Stomach (tissue), 9 donors: ENCODE results near the gene SNAPC4. TPM values are rescaled to one million over a fixed set of nuclear protein-coding genes. Genes with fewer than 3 reads are reported as not detected.

ENCODE experiments used
- DNase-seq, 2 donors: peaks; one replicate each; pipeline versions ENCODE4 v3.0.0 to v3.0.0-alpha.2; 2013 to 2019
- H3K27ac ChIP-seq, 5 donors: fragments of 200-600 bp in 4 of 5; sonication (generic) in 4 of 5; one replicate each; pipeline ENCODE4 v1.5.1; 2013 to 2019; ENCODE audit warnings: mild to moderate bottlenecking in 1 of 5, moderate library complexity in 1 of 5
- H3K27me3 ChIP-seq, 3 donors: fragments of 200-600 bp; sonication (generic); one replicate each; pipeline ENCODE4 v1.5.1; 2017 to 2019; ENCODE audit warnings: mixed run types in 1 of 3
- H3K36me3 ChIP-seq, 4 donors: fragments of 200-600 bp; sonication (generic); 1 replicate in 3 of 4; 2 replicates in 1 of 4; pipeline ENCODE4 v1.5.1; 2016 to 2019
- H3K4me1 ChIP-seq, 4 donors: fragments of 200-600 bp; sonication (generic); one replicate each; pipeline ENCODE4 v1.5.1; 2016 to 2019
- H3K4me3 ChIP-seq, 4 donors: fragments of 200-600 bp; sonication (generic) in 3 of 4; one replicate each; pipeline ENCODE4 v1.5.1; 2016 to 2019; ENCODE audit warnings: mild to moderate bottlenecking in 1 of 4
- H3K9me3 ChIP-seq, 4 donors: fragments of 200-600 bp; sonication (generic); one replicate each; pipeline ENCODE4 v1.5.1; 2016 to 2019
- CTCF ChIP-seq, 7 experiments: fragments of 450-650 bp in 4 of 7; fragments of 200-600 bp in 3 of 7; sonication (generic) in 3 of 7; IDR thresholded peaks; one replicate each; pipeline ENCODE4 v1.5.1; 2016 to 2019; ENCODE audit warnings: antibody characterized with exemption in 7 of 7, control low read depth in 2 of 7, mild to moderate bottlenecking in 1 of 7
- EP300 ChIP-seq: sonication (generic); formaldehyde crosslinking; IDR thresholded peaks from one replicate; pipeline ENCODE4 v1.6.1; 2017; ENCODE audit warnings: antibody characterized with exemption
- POLR2A ChIP-seq, 4 donors: fragments of 450-650 bp; IDR thresholded peaks; one replicate each; pipeline ENCODE4 v1.6.1; 2016; ENCODE audit warnings: antibody characterized with exemption in 4 of 4, control low read depth in 2 of 4, mild to moderate bottlenecking in 1 of 4, moderate library complexity in 1 of 4
- POLR2AphosphoS5 ChIP-seq, 3 donors: sonication (generic); formaldehyde crosslinking; IDR thresholded peaks; one replicate each; pipeline ENCODE4 v1.6.1; 2016; ENCODE audit warnings: antibody characterized with exemption in 3 of 3
- WGBS, 5 donors: extraction: QIAGEN DNeasy Blood & Tissue Kit in 3 of 5; methylation state at CpG; one replicate each; pipeline versions ENCODE4 v1.1.5 to v1.1.7; 2013 to 2018; 5-methylcytosine and 5-hydroxymethylcytosine counted together
- intact Hi-C: fragments of 100-400 bp; cut with DNase I; formaldehyde crosslinking; loops from one replicate; pipeline ENCODE4 v1.15.1; 2023; ENCODE audit warnings: low total_unique reads
- polyA plus RNA-seq, 3 donors: library from polyadenylated mRNA; stranded (reverse); fragments of 200-250 nt; gene quantifications; one replicate each; pipeline ENCODE4 v1.2.3, GENCODE V29; 2013
- total RNA-seq, 5 donors: library from RNA; depleted of rRNA; stranded (reverse); fragments of >200 nt; gene quantifications; one replicate each; pipeline versions ENCODE4 v1.1.0 to v1.2.3, GENCODE V29; 2014 to 2016
- donor health status: healthy with polysubstance abuse.
- donor health status: Bipolar disorder and iron deficiency.
- donor health status: healthy.

SNAPC4 gene
- total and polyA plus RNA-seq, 8 donors: 1.8 to 58.2 (median 4.4) TPM

- no peak for DNase-seq
- Histone ChIP-seq H3K27ac (no peak overlapping the region), H3K4me3 (no peak overlapping the region), H3K4me1 (peaks cover 18 to 38% (median 24%) of the 10 kb centered on the region in 4 donors), H3K9me3 (no peaks in the 10 kb centered on the region), H3K36me3 (peaks cover 0 to 7% (median 0%) of the 10 kb centered on the region in 4 donors), H3K27me3 (peaks cover 0 to 8% (median 0%) of the 10 kb centered on the region in 3 donors)
- WGBS, 5 donors: 64 to 79% (median 72%) methylated on average over 8 to 18 of the region's 18 CpGs
- intact Hi-C loops: no loop called here
- TF ChIP-seq POLR2AphosphoS5 (IDR thresholded peaks at IDR 0.05): no peak
Measured at GRCh38 chr9:136368190-136368589, 31.8 kb downstream of the SNAPC4 start.

GRCh38 chr9:136367296-136368145 lies 32.4 kb downstream of the SNAPC4 start:
- no peak for DNase-seq
- Histone ChIP-seq H3K27ac (no peak overlapping the region), H3K4me1 (peaks cover 17 to 37% (median 23%) of the 10 kb centered on the region in 4 donors), H3K27me3 (peaks cover 0 to 8% (median 0%) of the 10 kb centered on the region in 3 donors), H3K9me3 (no peaks in the 10 kb centered on the region), H3K4me3 (no peak overlapping the region), H3K36me3 (peaks cover 0 to 7% (median 0%) of the 10 kb centered on the region in 4 donors)
- WGBS, 5 donors: 83 to 87% (median 84%) methylated on average over 36 to 45 of the region's 45 CpGs
- intact Hi-C loops: no loop called here
- TF ChIP-seq POLR2AphosphoS5 (IDR thresholded peaks at IDR 0.05): no peak

- H3K9me3 ChIP-seq: no peaks in the 10 kb centered on the region
- H3K4me1 ChIP-seq: peaks cover 18 to 37% (median 23%) of the 10 kb centered on the region in 4 donors
- H3K27ac ChIP-seq: no peak overlapping the region
- H3K4me3 ChIP-seq: no peak overlapping the region
- peaks cover 0 to 7% (median 0%) of the 10 kb centered on the region in 4 donors for H3K36me3 ChIP-seq
- peaks cover 0 to 8% (median 0%) of the 10 kb centered on the region in 3 donors for H3K27me3 ChIP-seq
- 69 to 95% (median 88%) methylated on average over 5 to 9 of the region's 9 CpGs for WGBS, 5 donors
- TF ChIP-seq EP300 (no peak), POLR2A (IDR thresholded peaks at IDR 0.05) (no peak), POLR2AphosphoS5 (IDR thresholded peaks at IDR 0.05) (no peak), CTCF (IDR thresholded peaks at IDR 0.05) (no peak)
- DNase-seq: no peak
- intact Hi-C loops: no loop called here
Measured at GRCh38 chr9:136366826-136367225, 33.1 kb downstream of the SNAPC4 start.

- 48 to 75% (median 62%) methylated on average over 4 to 9 of the region's 9 CpGs for WGBS, 5 donors
- Histone ChIP-seq H3K4me1 (peaks cover 21 to 43% (median 31%) of the 10 kb centered on the region in 4 donors), H3K27me3 (peaks cover 0 to 8% (median 0%) of the 10 kb centered on the region in 3 donors), H3K36me3 (peaks cover 0 to 13% (median 6%) of the 10 kb centered on the region in 4 donors), H3K9me3 (no peaks in the 10 kb centered on the region), H3K4me3 (no peak overlapping the region), H3K27ac (no peak overlapping the region)
- intact Hi-C loops: no loop called here
- TF ChIP-seq POLR2AphosphoS5 (IDR thresholded peaks at IDR 0.05) (no peak), EP300 (no peak), CTCF (IDR thresholded peaks at IDR 0.05) (no peak), POLR2A (IDR thresholded peaks at IDR 0.05) (no peak)
- DNase-seq: no peak
Measured at GRCh38 chr9:136365775-136366222, 34.2 kb downstream of the SNAPC4 start.

- intact Hi-C loops: no loop called here
- no peak for DNase-seq
Measured at GRCh38 chr9:136364942-136365774, 34.8 kb downstream of the SNAPC4 start.

More at GRCh38 chr9:136364942-136365774, 34.8 kb downstream of the SNAPC4 start:
- no peak for TF ChIP-seq CTCF (IDR thresholded peaks at IDR 0.05)
- no peak for TF ChIP-seq POLR2AphosphoS5 (IDR thresholded peaks at IDR 0.05)
- Histone ChIP-seq H3K9me3 (no peaks in the 10 kb centered on the region), H3K4me3 (no peak overlapping the region), H3K27me3 (peaks cover 0 to 8% (median 0%) of the 10 kb centered on the region in 3 donors), H3K4me1 (peaks cover 21 to 43% (median 32%) of the 10 kb centered on the region in 4 donors), H3K36me3 (peaks cover 0 to 10% (median 6%) of the 10 kb centered on the region in 4 donors), H3K27ac (no peak overlapping the region)
- 79 to 80% (median 79%) methylated on average over 8 to 31 of the region's 31 CpGs for WGBS, 5 donors
